ENCODE results near the gene PKDREJ.

The PKDREJ gene

DNA sequence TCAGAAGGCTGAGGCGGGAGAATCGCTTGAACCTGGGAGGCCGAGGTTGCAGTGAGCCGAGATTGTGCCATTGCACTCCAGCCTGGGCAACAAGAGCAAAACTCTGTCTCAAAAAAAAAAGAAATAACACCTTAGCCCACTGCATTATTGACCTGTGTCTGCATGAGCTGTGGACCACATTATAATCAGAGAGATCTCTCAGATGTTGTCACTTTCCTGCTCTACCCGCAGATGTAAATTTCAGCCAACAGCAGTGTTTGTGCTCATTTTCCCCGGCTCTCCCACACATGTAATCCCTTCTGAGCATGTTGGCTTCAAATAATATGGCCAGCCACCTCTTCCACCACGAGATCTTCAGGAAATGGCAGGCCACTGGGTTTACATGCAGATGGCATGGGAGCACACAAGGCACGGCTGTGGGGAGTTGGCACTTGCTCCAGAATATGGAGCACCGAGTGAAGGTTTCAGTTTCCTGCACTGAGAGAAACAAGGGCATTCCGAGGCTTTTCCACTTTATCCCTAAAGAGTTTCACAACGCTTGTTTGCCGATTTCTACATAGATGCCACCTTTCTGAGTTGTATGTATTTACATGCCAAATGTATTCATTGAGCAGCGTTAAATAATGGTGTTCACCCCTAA is 32.8 kb downstream of the PKDREJ start:
- no peaks in the 10 kb centered on the region for H3K9me3 ChIP-seq (ENCODE audit: insufficient read depth, low read length)
- no peaks in the 10 kb centered on the region for H3K36me3 ChIP-seq (ENCODE audit: insufficient read depth, insufficient read length, low read length)
- H3K4me3 ChIP-seq (ENCODE audit: insufficient read length, low read depth) = no peak overlapping the region
- DNase-seq (ENCODE audit: low read depth, low spot score) = no peak
- TF ChIP-seq YY1 (IDR thresholded peaks at IDR 0.05; ENCODE audit: insufficient read depth, insufficient read length) (no peak), SUZ12 (IDR thresholded peaks at IDR 0.05; ENCODE audit: extremely low read depth, insufficient read depth, insufficient read length) (no peak), ZNF274 (IDR thresholded peaks at IDR 0.05; ENCODE audit: low read depth, low read length) (no peak)
- no peaks in the 10 kb centered on the region for H3K27me3 ChIP-seq (ENCODE audit: insufficient read depth, insufficient read length)
- H3K4me1 ChIP-seq (ENCODE audit: insufficient read depth, insufficient read length) = peaks cover 4% of the 10 kb centered on the region
- no peak overlapping the region for H3K9ac ChIP-seq (ENCODE audit: insufficient read length, low read depth)

DNA sequence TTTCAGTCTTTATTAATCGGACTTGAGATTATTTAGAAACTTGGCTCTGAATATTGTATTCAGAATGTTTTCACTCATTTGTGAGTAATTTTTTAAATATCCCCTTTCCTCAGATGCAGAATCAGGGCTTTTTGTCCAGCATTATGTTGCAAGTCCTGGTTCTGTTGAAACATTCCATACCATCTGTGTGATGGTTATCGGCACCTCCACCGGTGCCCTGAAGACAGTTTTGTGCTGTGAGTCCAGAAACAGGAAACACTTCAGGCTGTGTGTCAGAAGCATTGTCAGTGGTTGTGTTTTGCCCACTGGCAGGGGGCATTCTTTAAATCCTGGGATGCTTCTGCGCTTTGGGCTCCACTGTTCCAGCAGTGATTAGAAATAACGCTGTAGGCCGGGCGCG is 33.4 kb downstream of the PKDREJ start:
- Histone ChIP-seq H3K4me3 (ENCODE audit: insufficient read length, low read depth) (no peak overlapping the region), H3K9me3 (ENCODE audit: insufficient read depth, low read length) (no peaks in the 10 kb centered on the region), H3K27me3 (ENCODE audit: insufficient read depth, insufficient read length) (no peaks in the 10 kb centered on the region), H3K9ac (ENCODE audit: insufficient read length, low read depth) (no peak overlapping the region), H3K4me1 (ENCODE audit: insufficient read depth, insufficient read length) (peaks cover 6% of the 10 kb centered on the region), H3K36me3 (ENCODE audit: insufficient read depth, insufficient read length, low read length) (no peaks in the 10 kb centered on the region)
- no peak for TF ChIP-seq SUZ12 (IDR thresholded peaks at IDR 0.05; ENCODE audit: extremely low read depth, insufficient read depth, insufficient read length)
- no peak for TF ChIP-seq ZNF274 (IDR thresholded peaks at IDR 0.05; ENCODE audit: low read depth, low read length)
- no peak for TF ChIP-seq YY1 (IDR thresholded peaks at IDR 0.05; ENCODE audit: insufficient read depth, insufficient read length)
- no peak for DNase-seq (ENCODE audit: low read depth, low spot score)

DNA sequence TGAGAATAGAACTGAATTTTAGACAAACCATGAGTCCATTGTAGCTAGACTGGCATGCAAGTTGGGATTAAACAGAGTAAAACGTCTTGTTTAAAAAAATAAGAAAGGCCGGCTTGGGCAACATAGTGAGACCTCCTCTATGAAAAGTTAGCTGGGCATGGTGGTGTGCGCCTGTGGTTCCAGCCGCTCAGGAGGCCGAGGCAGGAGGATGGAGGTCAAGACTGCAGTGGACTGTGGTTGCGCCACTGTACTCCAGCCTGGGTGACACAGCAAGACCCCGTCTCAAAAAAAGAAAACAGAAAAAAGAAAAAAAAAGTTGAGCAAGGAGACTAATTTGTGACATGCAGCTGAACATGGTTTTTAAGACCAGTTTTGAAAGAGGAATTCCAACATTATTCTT is 36.6 kb downstream of the PKDREJ start:
- TF ChIP-seq ZNF274 (IDR thresholded peaks at IDR 0.05; ENCODE audit: low read depth, low read length) (no peak), SUZ12 (IDR thresholded peaks at IDR 0.05; ENCODE audit: extremely low read depth, insufficient read depth, insufficient read length) (no peak)
- Histone ChIP-seq H3K36me3 (ENCODE audit: insufficient read depth, insufficient read length, low read length) (no peaks in the 10 kb centered on the region), H3K4me3 (ENCODE audit: insufficient read length, low read depth) (no peak overlapping the region), H3K27me3 (ENCODE audit: insufficient read depth, insufficient read length) (no peaks in the 10 kb centered on the region), H3K9me3 (ENCODE audit: insufficient read depth, low read length) (no peaks in the 10 kb centered on the region), H3K9ac (ENCODE audit: insufficient read length, low read depth) (no peak overlapping the region), H3K4me1 (ENCODE audit: insufficient read depth, insufficient read length) (peaks cover 5% of the 10 kb centered on the region)
- DNase-seq (ENCODE audit: low read depth, low spot score) = no peak

DNA sequence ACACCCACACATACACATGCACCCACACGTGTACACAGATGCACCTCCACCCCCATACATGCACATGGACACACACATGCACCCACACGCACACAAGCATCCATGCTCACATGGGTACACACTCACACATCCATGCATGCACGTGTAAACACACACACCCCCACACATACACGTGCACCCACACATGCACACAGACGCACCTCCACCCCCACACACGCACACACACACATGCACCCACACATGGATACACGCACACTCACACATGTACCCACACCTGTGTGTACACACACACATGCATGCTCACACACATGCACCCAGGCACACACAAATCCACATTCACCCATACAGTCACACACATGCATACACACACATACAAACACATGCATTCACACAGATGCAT is 37.5 kb downstream of the PKDREJ start:
- no peaks in the 10 kb centered on the region for H3K36me3 ChIP-seq (ENCODE audit: insufficient read depth, insufficient read length, low read length)
- no peak overlapping the region for H3K9ac ChIP-seq (ENCODE audit: insufficient read length, low read depth)
- H3K4me3 ChIP-seq (ENCODE audit: insufficient read length, low read depth) = no peak overlapping the region
- peaks cover 5% of the 10 kb centered on the region for H3K4me1 ChIP-seq (ENCODE audit: insufficient read depth, insufficient read length)
- H3K27me3 ChIP-seq (ENCODE audit: insufficient read depth, insufficient read length) = no peaks in the 10 kb centered on the region
- no peaks in the 10 kb centered on the region for H3K9me3 ChIP-seq (ENCODE audit: insufficient read depth, low read length)
- TF ChIP-seq SUZ12 (IDR thresholded peaks at IDR 0.05; ENCODE audit: extremely low read depth, insufficient read depth, insufficient read length) = no peak
- TF ChIP-seq ZNF274 (IDR thresholded peaks at IDR 0.05; ENCODE audit: low read depth, low read length) = no peak
- TF ChIP-seq YY1 (IDR thresholded peaks at IDR 0.05; ENCODE audit: insufficient read depth, insufficient read length) = no peak
- DNase-seq (ENCODE audit: low read depth, low spot score) = no peak

DNA sequence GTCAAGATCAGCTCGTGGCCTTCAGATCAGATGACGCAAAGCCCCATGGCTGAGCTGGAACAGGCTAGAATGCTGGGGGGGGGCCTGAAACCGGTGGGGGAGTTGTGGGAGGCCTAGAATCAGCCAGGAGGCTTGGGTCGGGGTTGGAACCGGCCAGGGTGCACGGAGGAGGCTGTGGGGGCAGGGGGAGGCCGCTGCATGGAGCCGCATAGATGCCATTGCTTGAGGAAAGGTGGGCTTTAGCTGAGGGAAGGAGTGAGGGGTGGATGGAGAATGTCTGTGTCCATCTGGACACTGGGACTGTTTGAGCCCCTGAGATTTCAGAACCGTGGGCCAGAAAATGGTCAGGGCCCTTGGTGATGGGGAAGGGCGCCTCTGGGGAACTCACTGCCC is 38.2 kb downstream of the PKDREJ start:
- no peak for DNase-seq (ENCODE audit: low read depth, low spot score)
- TF ChIP-seq ZNF274 (IDR thresholded peaks at IDR 0.05; ENCODE audit: low read depth, low read length) = no peak
- TF ChIP-seq SUZ12 (IDR thresholded peaks at IDR 0.05; ENCODE audit: extremely low read depth, insufficient read depth, insufficient read length) = no peak
- TF ChIP-seq YY1 (IDR thresholded peaks at IDR 0.05; ENCODE audit: insufficient read depth, insufficient read length) = no peak
- H3K27me3 ChIP-seq (ENCODE audit: insufficient read depth, insufficient read length) = no peaks in the 10 kb centered on the region
- no peak overlapping the region for H3K9ac ChIP-seq (ENCODE audit: insufficient read length, low read depth)
- H3K9me3 ChIP-seq (ENCODE audit: insufficient read depth, low read length) = no peaks in the 10 kb centered on the region
- no peaks in the 10 kb centered on the region for H3K36me3 ChIP-seq (ENCODE audit: insufficient read depth, insufficient read length, low read length)
- peaks cover 5% of the 10 kb centered on the region for H3K4me1 ChIP-seq (ENCODE audit: insufficient read depth, insufficient read length)
- H3K4me3 ChIP-seq (ENCODE audit: insufficient read length, low read depth) = no peak overlapping the region

DNA sequence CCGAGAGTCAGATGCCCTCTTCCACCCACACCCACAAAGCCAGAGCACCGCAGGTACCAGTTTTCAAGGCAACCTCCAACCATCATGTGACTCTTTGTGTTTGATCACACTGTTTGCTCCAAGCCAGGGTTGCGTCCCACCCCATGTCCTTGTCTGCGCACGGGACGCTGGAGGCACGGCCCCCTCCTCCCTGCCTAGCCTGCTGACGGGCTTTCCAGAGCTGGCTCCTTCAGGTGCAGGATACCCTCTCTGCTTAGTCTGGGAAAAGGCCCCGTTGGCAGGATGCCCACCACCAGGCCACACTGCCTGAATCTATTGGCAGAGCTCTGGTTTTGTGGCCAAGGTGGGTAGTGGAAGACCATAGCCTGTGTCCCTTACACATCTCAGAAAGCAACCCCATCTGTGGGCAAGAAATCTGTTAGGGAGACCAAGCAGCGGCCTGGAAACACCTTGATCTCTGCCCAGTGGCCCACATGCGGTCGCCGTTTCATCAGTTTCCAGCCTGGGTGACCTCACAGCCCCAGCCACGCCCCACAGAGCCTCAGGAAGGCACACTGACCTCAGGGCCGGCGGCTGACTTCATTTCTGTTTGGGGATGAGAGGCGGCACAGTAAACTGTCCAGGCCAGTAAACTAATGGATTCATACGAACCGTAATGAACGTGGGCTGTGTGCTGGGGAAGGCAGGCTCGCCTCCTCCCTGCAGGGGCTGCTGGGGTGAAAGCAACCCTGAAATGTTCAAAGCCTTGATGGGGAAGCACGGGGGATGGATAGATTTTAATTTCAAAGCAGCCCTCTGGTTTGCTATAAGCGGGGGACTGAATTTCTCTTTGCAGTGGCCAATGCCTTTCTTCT is 38.9 kb downstream of the PKDREJ start:
- H3K4me3 ChIP-seq (ENCODE audit: insufficient read length, low read depth) = no peak overlapping the region
- no peak for DNase-seq (ENCODE audit: low read depth, low spot score)
- no peak for TF ChIP-seq SUZ12 (IDR thresholded peaks at IDR 0.05; ENCODE audit: extremely low read depth, insufficient read depth, insufficient read length)
- TF ChIP-seq ZNF274 (IDR thresholded peaks at IDR 0.05; ENCODE audit: low read depth, low read length) = no peak
- TF ChIP-seq YY1 (IDR thresholded peaks at IDR 0.05; ENCODE audit: insufficient read depth, insufficient read length) = no peak
- H3K4me1 ChIP-seq (ENCODE audit: insufficient read depth, insufficient read length) = peaks cover 5% of the 10 kb centered on the region
- H3K9ac ChIP-seq (ENCODE audit: insufficient read length, low read depth) = no peak overlapping the region
- no peaks in the 10 kb centered on the region for H3K9me3 ChIP-seq (ENCODE audit: insufficient read depth, low read length)
- no peaks in the 10 kb centered on the region for H3K27me3 ChIP-seq (ENCODE audit: insufficient read depth, insufficient read length)
- no peaks in the 10 kb centered on the region for H3K36me3 ChIP-seq (ENCODE audit: insufficient read depth, insufficient read length, low read length)

DNA sequence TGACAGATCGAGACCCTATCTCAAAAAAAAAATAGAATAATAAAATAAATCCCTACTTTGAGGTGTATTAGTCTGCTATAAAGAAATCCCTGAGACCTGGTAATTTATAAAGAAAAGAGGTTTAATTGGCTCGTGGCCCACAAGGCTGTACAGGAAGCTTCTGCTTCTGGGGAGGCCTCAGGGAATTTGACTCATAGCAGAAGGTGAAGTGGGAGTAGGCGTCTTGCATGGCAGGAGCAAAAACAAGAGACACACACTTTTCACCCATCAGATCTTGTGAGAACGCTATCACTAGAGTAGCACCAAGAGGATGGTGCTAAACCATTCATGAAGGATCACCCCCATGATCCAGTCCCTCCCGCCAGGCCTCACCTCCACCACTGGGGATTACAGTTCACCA is 42.2 kb downstream of the PKDREJ start:
- H3K4me1 ChIP-seq (ENCODE audit: insufficient read depth, insufficient read length) = peaks cover 8% of the 10 kb centered on the region
- no peak overlapping the region for H3K4me3 ChIP-seq (ENCODE audit: insufficient read length, low read depth)
- H3K36me3 ChIP-seq (ENCODE audit: insufficient read depth, insufficient read length, low read length) = no peaks in the 10 kb centered on the region
- no peaks in the 10 kb centered on the region for H3K9me3 ChIP-seq (ENCODE audit: insufficient read depth, low read length)
- H3K9ac ChIP-seq (ENCODE audit: insufficient read length, low read depth) = no peak overlapping the region
- no peak for TF ChIP-seq ZNF274 (IDR thresholded peaks at IDR 0.05; ENCODE audit: low read depth, low read length)
- TF ChIP-seq SUZ12 (IDR thresholded peaks at IDR 0.05; ENCODE audit: extremely low read depth, insufficient read depth, insufficient read length) = no peak
- TF ChIP-seq YY1 (IDR thresholded peaks at IDR 0.05; ENCODE audit: insufficient read depth, insufficient read length) = no peak
- DNase-seq (ENCODE audit: low read depth, low spot score) = no peak
- H3K27me3 ChIP-seq (ENCODE audit: insufficient read depth, insufficient read length) = no peaks in the 10 kb centered on the region
